ENCODE measurements around the gene SLC41A3.

SLC41A3 gene

GRCh38 chr3:126110431-126111125 is 26.7 kb upstream of the SLC41A3 start (continued):
- TF ChIP-seq ZBTB49 (tag by site-specific recombination; IDR thresholded peaks at IDR 0.05; ENCODE audit: low read depth) (no peak), PRDM6 (tag by site-specific recombination; IDR thresholded peaks at IDR 0.05) (no peak), ZBTB10 (tag by site-specific recombination; IDR thresholded peaks at IDR 0.05) (no peak), INSM2 (tag by site-specific recombination; IDR thresholded peaks at IDR 0.05) (no peak)

GRCh38 chr3:126109880-126110235 is 25.9 kb upstream of the SLC41A3 start:
- H3K4me3 ChIP-seq (ENCODE audit: low read depth, low read length) = no peak overlapping the region
- CTCF ChIA-PET = no interaction called here

More at GRCh38 chr3:126109880-126110235, 25.9 kb upstream of the SLC41A3 start:
- no peak overlapping the region for H3K27ac ChIP-seq (ENCODE audit: extremely low read depth, low read depth, low read length)
- H3K36me3 ChIP-seq (ENCODE audit: control insufficient read depth in 2 of 2, insufficient read depth in 1 of 2, low read length in 2 of 2) = no peaks in the 10 kb centered on the region
- H3K4me1 ChIP-seq (ENCODE audit: control insufficient read depth, insufficient read depth, low read length) = no peaks in the 10 kb centered on the region
- TF ChIP-seq ZNF169 (tag by site-specific recombination; IDR thresholded peaks at IDR 0.05) (no peak), ZNF76 (tag by site-specific recombination; IDR thresholded peaks at IDR 0.05; ENCODE audit: borderline replicate concordance, low read depth) (no peak), ZNF580 (tag by site-specific recombination; IDR thresholded peaks at IDR 0.05) (no peak), ZBTB49 (tag by site-specific recombination; IDR thresholded peaks at IDR 0.05; ENCODE audit: low read depth) (no peak), ZNF426 (tag by site-specific recombination; IDR thresholded peaks at IDR 0.05) (no peak), ZNF146 (tag by site-specific recombination; IDR thresholded peaks at IDR 0.05) (no peak)
- POLR2A ChIA-PET = no interaction called here
- H3K9me3 ChIP-seq (ENCODE audit: control insufficient read depth, insufficient read depth, low read depth, low read length) = no peaks in the 10 kb centered on the region

Measured in HEK293 (cell line).